Stimulated activated CD4-positive, alpha-beta T cell treated with anti-CD3 and anti-CD28 coated beads, Interleukin-4, amount 100 ng/mL, for 48 hours (primary cell): ENCODE results near the gene SLC1A2.

Experiments used
- DNase-seq, 2 donors: peaks; one replicate each; pipeline ENCODE4 v3.0.0-alpha.2; 2020; ENCODE audit warnings: low read depth in 2 of 2

SLC1A2 gene

GRCh38 chr11:35303596-35304385 is 115.6 kb downstream of the SLC1A2 start:
- no peak for DNase-seq

- DNase-seq, result no peak
Observed at GRCh38 chr11:35302398-35302797, 117.0 kb downstream of the SLC1A2 start.

- DNase-seq, result no peak
Observed at GRCh38 chr11:35298369-35298768, 121.0 kb downstream of the SLC1A2 start.

- no peak for DNase-seq
Observed at GRCh38 chr11:35295751-35296150, 123.6 kb downstream of the SLC1A2 start.

- DNase-seq, result no peak
Observed at GRCh38 chr11:35293699-35294098, 125.7 kb downstream of the SLC1A2 start.

GRCh38 chr11:35293035-35293434 is 126.3 kb downstream of the SLC1A2 start:
- no peak for DNase-seq

- no peak for DNase-seq
Observed at GRCh38 chr11:35292279-35292678, 127.1 kb downstream of the SLC1A2 start.

- DNase-seq, result no peak
Observed at GRCh38 chr11:35290876-35291275, 128.5 kb downstream of the SLC1A2 start.

- no peak for DNase-seq
Observed at GRCh38 chr11:35289821-35290220, 129.5 kb downstream of the SLC1A2 start.

GRCh38 chr11:35288817-35289541 is 130.4 kb downstream of the SLC1A2 start:
- DNase-seq, result no peak

- no peak for DNase-seq
Observed at GRCh38 chr11:35288309-35288708, 131.0 kb downstream of the SLC1A2 start.

GRCh38 chr11:35287344-35287890 is 131.9 kb downstream of the SLC1A2 start:
- DNase-seq, result no peak

GRCh38 chr11:35286126-35286525 is 133.2 kb downstream of the SLC1A2 start:
- DNase-seq, result no peak

- DNase-seq, result no peak
Observed at GRCh38 chr11:35285471-35285870, 133.9 kb downstream of the SLC1A2 start.

GRCh38 chr11:35282221-35282882 is 137.0 kb downstream of the SLC1A2 start:
- no peak for DNase-seq

- no peak for DNase-seq
Observed at GRCh38 chr11:35281169-35281688, 138.1 kb downstream of the SLC1A2 start.

- no peak for DNase-seq
Observed at GRCh38 chr11:35280727-35281126, 138.6 kb downstream of the SLC1A2 start.

GRCh38 chr11:35277827-35278226 is 141.5 kb downstream of the SLC1A2 start:
- DNase-seq, result no peak

GRCh38 chr11:35276396-35277145 is 142.8 kb downstream of the SLC1A2 start:
- DNase-seq, result no peak

GRCh38 chr11:35275786-35276170 is 143.6 kb downstream of the SLC1A2 start:
- DNase-seq, result no peak
